Measurements from ENCODE around the gene ZNF865.

GRCh38 chr19:55598034-55598433 is 7.4 kb upstream of the ZNF865 start:
- TF ChIP-seq CTCF (IDR thresholded peaks at IDR 0.05 in 8 of 11, conservative IDR thresholded peaks at IDR 0.05 in 3 of 11) (no peak), POLR2AphosphoS5 (IDR thresholded peaks at IDR 0.05) (no peak), POLR2A (IDR thresholded peaks at IDR 0.05) (no peak)
